GM19395 (cell line): Measurements from ENCODE around the gene SMIM33.
A peak's percentile ranks its signal among the peaks of the same experiment; 100 is the strongest.
"Not testable (repeated sequence)": the region's sequence is repeated elsewhere in the genome, so short reads cannot be mapped to it uniquely, and the experiment has no call there.

Source experiments
- ATAC-seq: cut with Tn5 transposase; IDR thresholded peaks from one replicate; pipeline ENCODE4 v1.9.1; 2021; ENCODE audit warnings: mild to moderate bottlenecking, moderate library complexity; ENCODE audit not compliant: unreplicated experiment

The SMIM33 gene

GRCh38 chr5:139481580-139482049 is 10.8 kb downstream of the SMIM33 start:
- ATAC-seq = peak; percentile 30

GRCh38 chr5:139482050-139482889 is 11.5 kb downstream of the SMIM33 start, which contains the start of gene STING1:
STING1 (minus strand) TSS chr5:139482758; CDS start chr5:139481704, 1,054 bp downstream.
- ATAC-seq = peak; percentile 55

- not testable (repeated sequence) for ATAC-seq
Observed at GRCh38 chr5:139482890-139483208, 12.0 kb downstream of the SMIM33 start.

GRCh38 chr5:139486201-139486600 is 15.4 kb downstream of the SMIM33 start:
- ATAC-seq = no peak

GRCh38 chr5:139488260-139488659 is 17.5 kb downstream of the SMIM33 start:
- no peak for ATAC-seq

GRCh38 chr5:139492700-139493192 is 21.9 kb downstream of the SMIM33 start:
- no peak for ATAC-seq

GRCh38 chr5:139494256-139494655 is 23.5 kb downstream of the SMIM33 start:
- no peak for ATAC-seq

- no peak for ATAC-seq
Observed at GRCh38 chr5:139494832-139495231, 24.0 kb downstream of the SMIM33 start.

- no peak for ATAC-seq
Observed at GRCh38 chr5:139495638-139496435, 25.0 kb downstream of the SMIM33 start.

GRCh38 chr5:139501381-139501780 is 30.6 kb downstream of the SMIM33 start:
- ATAC-seq = no peak

GRCh38 chr5:139503036-139503817 is 32.4 kb downstream of the SMIM33 start:
- not testable (repeated sequence) for ATAC-seq

- ATAC-seq = not testable (repeated sequence)
Observed at GRCh38 chr5:139503879-139504278, 33.1 kb downstream of the SMIM33 start.

- not testable (repeated sequence) for ATAC-seq
Observed at GRCh38 chr5:139504722-139505121, 33.9 kb downstream of the SMIM33 start.

GRCh38 chr5:139512786-139513390 is 42.1 kb downstream of the SMIM33 start:
- ATAC-seq = no peak

- peak; percentile 57 for ATAC-seq
Observed at GRCh38 chr5:139513434-139513833, 42.6 kb downstream of the SMIM33 start.

GRCh38 chr5:139513852-139514485 is 43.2 kb downstream of the SMIM33 start:
- peak; percentile 6 for ATAC-seq

- no peak for ATAC-seq
Observed at GRCh38 chr5:139514486-139514856, 43.7 kb downstream of the SMIM33 start.

- peak; percentile 87 for ATAC-seq
Observed at GRCh38 chr5:139517683-139518564, 47.1 kb downstream of the SMIM33 start.
